Stimulated activated CD4-positive, alpha-beta T cell treated with anti-CD3 and anti-CD28 coated beads, Interleukin-1b, Interleukin-23, amount 100 ng/mL, for 1 hour (primary cell): ENCODE data around the gene PLEKHM1.
A peak's percentile ranks its signal among the peaks of the same experiment; 100 is the strongest.

ENCODE experiments used
- DNase-seq, 2 donors: peaks; one replicate each; pipeline ENCODE4 v3.0.0-alpha.2; 2020; ENCODE audit warnings: low read depth in 2 of 2

Gene PLEKHM1

DNA sequence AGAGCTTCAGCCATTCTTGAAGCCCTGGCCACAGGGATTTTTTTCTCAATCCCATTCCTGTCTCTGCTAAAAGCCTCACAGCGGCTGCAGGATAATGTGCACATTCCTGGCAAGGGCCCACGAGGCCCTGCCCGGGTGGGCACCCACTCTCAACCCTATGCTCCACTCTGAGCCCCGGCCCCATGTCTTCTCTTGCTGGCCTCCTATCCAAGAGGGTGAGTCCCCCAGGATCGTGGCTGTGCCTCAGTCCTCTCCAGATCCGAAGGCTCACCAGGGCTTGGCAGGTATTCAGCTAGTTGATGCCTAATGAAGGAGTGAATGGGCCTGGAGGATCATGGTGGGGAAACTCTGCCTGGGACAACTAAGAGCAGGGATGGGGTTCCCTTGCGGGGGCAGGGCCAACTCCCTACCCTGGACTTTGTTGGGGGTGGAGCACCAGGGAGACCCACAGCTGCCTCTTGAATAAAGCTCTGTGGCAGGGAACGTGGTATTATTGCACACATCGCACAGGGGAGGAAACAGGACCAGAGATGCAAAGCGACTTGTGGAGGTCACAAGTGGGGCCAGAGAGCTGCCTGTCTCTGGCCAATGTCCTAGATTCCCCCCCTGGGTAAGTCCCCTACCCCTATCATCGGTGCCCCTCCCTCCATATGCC is 63.2 kb downstream of the PLEKHM1 start:
- no peak for DNase-seq

DNA sequence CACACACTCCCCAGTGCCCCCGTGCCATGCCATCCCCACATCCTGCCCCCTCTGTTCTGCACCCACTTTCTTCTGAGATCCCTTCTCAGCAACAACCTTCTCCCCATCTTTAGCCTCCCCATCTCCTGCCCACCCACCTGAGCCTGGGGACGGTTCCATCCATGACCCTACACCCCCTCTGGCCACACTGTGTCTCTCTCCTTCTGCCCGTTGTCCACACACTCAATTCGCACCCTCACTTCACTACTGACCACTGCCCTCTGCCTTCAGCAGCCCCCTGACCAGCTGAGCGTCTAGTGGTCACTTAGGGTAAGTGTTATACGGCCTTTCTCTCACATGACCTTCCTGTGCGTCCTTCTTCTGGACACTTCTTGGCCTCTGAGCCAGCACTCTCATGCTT is 64.0 kb downstream of the PLEKHM1 start:
- DNase-seq: no peak

DNA sequence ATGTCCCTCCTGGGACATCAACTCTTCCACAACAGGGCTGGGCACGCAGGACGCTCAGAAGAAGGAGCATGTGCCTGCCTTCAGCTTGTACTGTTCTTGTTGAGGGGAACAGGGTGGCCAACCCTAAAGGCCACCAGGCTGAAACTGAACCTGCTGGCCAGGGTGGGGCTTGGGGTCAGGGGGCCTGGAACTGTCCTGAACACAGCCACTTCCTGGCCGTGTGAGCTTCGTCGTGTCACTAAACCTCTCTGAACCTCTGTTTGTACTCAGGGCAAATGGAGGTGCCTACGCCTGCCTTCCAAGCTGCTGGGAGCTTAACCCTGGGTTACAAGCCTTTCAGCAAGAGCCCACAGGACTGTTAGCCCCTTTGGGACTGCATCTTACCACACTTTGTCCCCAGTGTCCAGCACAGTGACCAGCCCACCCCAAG is 64.5 kb downstream of the PLEKHM1 start:
- no peak for DNase-seq

DNA sequence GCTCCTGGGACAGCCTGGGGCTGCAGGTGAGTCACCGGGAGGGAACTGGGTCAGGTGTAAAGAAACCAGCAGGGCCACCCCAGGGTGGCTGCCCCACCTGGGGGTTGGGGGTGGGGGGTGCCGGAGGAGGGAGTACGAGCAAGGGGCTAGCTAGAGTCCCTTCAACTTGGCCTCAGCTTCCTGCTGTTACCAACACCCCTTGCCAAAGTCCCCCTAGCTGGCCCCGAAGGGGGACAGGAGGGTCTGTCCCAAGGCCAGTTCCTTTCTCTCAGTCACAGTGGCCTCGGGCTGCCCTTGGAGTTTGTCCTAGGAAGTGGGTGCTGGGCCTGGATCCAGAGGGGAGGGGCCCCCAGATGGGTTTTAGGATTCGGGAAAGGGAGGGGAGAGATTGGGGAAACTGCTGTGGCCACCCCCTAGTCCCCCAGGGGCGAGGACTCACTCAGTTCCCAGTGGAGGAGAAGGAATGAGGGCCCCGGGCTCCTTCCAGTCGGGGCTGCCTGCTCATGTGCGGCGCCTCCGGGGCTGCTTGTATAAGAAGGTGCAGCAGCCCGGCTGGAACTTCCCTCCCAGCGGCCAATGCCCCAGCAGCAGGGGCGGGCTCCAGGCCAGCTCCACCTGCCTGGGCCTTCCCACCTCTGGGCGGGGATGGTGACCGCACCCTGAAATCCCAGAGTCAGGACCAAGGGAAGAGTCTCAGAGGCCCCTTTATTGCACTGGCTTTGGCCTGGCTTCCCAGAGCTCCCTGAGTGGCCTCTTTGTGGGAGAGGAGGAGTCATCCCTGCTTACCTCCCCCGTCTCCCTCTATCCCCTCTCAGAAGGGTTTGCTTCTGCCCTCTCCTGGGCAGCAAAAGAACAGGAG is 65.2 kb downstream of the PLEKHM1 start:
- DNase-seq: no peak

DNA sequence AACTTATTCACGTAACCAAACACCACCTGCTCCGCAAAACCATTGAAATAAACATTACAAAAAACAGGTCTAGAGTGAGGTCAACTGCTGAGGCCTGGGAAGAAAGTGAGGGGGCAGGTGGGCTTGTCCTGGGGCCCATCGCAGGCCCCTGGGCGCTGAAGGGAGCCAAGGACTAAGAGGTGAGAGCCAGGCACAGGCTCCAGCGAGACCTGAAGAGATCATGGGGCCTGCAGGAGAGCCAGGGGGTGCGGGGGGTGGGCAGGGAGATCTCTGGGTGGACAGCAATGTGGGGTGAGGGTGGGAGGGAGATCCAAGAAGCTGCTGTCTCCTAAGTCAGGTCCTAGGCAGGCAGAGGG is 65.8 kb downstream of the PLEKHM1 start:
- no peak for DNase-seq

DNA sequence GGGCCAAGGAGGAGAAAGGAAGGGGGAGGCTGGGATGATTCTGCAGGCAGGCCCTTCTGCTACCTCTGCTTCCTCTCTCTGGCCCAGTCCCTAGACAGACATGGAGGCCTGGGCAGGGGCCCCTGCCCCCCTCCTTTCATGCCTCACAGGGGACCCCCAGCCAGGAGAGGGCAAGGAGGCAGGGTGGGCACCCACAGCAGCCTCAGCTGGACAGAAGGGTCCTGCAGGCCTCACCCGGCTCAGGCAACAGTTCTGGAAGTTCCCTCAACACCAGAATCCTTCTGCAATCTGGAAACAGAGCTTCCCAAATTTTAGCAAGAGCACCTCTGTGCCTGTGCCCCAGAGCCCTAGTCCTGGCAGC is 66.6 kb downstream of the PLEKHM1 start:
- DNase-seq: no peak

DNA sequence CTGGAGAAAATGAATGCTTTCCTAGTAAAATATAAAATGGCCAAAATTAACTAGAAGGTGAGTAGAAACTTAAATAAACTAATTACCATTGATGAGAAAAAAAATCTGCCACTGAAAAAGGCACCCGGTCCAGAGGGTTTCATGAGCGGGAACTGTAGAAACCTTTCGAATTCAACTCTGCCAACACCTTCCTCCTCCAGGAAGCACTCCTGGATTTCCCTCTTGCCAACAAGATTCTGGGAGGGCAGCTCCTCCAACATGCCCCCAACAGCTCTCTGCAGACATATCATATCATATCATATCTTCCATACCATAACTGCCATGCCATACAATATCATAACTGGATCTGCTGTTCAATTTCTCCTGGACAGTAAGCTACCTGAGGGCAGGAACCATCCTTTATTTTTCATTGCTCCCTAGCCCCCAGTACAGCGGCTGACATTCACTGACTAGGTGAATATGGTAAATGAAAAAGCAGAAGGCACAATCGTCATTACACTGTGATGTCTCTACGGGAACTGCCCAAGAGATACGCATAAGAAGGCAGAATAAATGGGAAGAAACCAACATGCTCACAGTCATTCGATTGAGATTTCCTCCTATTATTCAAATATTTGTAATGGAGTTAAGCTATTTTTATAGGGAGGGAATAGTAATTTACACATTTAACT is 67.1 kb downstream of the PLEKHM1 start:
- DNase-seq: no peak

DNA sequence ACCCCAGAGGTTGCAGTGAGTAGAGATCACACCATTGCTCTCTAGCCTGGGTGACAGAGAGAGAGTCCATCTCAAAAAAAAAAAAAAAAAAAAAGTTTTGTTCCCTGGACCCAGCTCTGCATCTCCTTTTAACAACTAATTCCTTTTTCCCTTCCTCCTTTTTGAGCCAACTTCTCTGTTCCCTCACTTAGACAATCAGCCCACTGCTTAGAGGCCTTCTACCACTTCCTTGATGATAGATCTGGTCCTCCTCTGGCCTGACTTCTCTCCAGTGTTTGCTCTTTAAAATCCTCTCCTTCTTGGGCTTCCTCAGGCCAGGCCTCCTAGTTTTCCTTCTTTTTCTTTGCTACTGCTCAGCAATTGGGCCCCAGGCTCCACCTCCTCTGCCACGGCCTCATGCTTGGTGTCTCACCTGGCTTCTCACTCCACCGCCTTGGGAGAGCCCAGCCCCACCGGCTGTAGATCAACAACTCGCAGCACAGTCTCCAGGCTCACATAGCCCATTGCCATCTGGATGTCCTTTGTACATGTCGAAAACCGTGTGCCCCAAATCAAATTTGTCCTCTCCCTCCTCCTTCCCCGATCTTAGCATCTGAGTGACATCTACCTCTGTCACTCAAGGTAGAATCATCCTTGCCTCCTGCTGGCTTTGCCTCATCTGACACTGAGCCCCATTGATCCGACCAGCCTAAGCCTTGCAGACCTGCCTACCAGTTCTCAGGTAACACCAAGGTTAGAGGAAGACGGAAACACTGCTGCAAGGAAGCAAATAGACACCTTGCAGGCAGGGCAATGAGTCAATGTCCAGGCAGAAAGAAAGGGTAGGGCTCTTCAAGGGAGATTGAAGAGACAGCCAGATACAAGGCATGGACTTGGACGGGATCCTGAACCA is 75.3 kb downstream of the PLEKHM1 start:
- DNase-seq: no peak

DNA sequence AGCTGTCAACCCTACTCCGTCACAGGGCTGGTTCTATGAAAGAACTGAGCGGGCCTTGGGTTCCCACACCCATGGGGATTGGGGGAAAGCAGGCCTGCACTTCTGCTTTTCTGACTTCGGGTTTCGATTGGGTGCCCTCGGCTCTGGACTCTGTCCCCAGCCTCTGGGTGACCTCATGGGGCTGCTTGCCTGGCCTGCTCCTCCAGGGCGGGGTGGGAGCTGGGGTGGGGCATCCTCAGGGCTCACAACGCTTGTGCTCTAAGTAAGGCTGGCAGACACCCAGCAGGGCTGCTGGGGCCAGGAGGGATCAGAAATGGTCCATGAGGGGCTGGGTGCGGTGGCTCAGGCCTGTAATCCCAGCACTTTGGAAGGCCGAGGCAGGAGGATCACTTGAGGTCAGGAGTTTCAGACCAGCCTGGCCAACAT is 77.0 kb downstream of the PLEKHM1 start:
- no peak for DNase-seq

DNA sequence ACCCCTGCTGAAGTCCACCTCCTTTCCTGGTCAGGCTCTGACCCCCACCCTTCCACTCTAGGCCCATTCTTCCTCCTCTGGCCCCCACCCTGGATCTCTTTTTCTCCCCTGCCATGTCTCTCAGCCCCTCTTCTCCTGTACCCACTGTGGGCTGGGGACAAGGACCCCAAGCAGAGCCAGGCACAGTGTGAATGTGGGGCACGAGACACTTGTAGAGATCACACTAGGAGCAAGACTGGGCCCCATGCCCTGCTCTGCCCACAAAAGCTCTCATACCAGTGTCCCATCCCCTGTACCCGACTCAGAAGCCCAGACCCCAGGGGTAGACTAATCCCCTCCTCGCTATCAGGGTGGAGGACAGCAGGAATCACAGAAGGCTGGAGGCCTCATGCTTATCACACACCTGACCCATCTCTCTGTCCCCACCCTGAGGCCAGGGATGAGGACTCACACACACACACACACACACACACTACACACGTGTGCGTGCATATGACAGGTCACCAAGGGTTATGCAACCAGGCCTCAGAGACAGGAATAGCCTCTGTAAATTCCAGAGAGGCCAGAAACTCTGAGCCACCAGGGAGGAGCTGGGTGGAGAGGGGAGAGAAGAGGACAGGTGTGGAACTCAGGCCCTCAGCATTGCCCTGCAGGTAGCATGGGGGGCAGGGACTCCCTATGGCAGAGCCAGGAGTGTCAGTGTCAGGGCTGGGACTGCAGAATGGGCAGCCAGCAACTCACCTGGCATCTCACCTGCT is 79.0 kb downstream of the PLEKHM1 start:
- no peak for DNase-seq

DNA sequence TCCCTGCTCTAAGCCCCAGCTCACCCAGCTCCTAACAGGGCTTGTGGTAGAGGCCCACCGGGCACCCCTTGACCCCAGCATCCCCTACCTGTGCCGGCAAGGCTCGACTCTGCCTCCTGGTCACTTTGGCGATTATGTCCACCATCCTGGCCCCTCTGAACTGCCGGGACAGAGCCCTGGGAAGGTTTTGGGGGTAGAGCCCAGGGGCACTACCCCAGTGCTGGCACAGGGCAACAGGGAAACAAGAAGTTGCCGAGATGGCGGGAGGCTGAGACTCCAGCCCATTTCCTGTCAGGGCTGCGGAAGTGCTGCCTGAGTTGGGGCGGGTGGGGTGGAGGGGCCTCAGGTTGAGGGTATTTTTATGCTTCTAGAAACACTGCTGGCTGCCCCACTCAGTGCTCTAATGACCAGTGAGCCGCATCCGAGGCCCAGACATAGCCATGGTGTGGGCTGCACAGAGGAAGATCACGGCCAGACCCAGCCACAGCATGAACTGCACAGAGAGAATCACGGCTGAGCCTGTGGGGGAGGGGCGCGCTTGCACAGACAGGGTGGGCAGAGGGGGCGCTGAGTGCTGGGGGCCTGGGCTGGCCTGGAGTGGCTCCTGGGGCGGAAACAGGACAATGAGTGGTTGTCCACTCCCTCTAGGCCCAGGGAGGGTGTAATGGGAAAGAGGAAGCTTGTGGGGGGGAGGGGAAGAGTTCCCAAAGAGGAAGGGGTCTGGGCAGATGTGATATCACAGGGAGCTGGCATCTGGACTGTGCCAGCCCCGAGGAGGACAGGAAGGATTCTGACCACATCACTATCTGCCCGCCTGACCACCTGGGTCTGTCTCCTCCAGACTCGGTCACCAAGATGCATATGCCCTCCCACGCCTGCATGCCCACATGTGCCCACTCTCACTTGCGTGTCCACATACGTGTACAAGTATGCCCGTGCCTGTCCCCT is 80.1 kb downstream of the PLEKHM1 start:
- DNase-seq: peak; percentile 23 to 36

DNA sequence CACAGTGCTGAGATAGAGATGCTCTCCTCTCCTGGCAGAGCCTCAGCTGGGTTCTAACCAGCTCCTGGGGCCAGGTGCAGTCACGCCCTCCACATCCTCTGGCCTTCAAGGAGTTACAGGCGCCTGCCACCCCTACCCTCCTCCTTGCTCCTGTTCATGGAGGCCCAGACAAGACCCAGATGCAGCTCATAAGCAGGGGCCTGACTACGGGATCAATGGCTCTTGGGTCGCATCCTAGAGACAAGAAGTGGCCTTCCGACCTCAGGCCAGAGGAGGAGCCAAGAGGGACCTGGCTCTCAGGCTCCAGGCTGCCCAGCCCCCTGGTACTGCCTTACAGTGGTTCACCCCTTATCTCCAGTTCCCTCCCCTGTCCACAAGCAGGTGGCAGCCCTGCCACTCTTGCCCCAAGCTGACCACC is 80.9 kb downstream of the PLEKHM1 start:
- no peak for DNase-seq

DNA sequence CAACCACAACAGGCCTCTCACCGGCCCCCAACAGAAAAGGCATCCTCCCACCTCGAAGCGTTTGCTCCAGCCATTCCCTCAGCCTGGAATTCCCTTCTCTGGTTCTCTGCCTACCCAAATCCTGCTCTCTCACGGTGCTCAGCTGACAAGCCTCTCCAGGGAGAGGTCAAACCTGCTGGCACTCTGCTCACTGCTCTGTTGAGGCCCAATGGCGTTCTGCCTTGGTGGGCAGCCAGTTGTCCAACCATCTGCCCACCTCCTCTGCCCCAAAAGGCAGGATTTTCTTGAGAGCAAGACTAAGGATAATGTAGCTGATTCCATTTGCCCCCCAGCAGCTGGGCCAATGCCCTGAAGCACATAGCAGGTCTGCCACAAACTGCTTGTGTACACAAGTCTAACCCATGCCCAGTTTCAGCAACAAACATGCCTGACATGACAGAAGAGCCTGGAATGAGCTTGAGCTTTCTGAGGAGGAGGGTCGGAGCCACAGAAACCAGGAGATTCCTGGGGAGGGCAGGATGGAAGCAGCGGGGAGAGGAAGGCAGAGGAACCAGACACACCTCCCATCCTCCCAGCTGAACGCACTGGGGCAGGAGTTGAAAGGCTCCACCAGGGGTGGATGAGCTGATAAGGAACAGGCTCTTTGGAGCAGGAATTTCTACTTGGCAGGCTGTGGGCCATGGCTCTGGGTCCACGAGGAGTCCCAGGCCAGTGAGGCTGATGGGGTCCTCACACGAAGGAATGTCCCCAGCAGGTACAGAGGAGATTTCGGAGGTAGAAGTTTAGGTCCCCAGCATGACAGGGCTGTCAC is 81.7 kb downstream of the PLEKHM1 start:
- no peak for DNase-seq

DNA sequence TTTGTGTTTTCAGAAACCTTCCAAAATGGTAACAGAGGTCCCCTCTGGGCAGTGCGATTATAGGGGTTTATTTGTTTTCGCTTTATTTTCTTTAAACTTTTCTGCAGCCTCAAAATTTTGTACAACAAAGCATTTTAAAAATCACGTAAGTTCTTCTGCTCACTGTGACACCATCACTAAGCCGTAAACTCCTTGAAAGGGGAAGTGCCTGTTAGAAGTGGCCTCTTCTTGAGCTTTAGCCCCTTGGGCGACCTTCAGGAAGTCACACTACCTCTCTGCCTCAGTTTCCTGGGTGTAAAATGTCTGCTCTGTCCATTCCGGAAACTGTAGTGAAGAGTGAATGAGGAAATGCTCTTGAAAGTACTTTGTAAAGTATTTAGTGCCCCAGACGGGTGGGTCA is 84.4 kb downstream of the PLEKHM1 start:
- DNase-seq: no peak

DNA sequence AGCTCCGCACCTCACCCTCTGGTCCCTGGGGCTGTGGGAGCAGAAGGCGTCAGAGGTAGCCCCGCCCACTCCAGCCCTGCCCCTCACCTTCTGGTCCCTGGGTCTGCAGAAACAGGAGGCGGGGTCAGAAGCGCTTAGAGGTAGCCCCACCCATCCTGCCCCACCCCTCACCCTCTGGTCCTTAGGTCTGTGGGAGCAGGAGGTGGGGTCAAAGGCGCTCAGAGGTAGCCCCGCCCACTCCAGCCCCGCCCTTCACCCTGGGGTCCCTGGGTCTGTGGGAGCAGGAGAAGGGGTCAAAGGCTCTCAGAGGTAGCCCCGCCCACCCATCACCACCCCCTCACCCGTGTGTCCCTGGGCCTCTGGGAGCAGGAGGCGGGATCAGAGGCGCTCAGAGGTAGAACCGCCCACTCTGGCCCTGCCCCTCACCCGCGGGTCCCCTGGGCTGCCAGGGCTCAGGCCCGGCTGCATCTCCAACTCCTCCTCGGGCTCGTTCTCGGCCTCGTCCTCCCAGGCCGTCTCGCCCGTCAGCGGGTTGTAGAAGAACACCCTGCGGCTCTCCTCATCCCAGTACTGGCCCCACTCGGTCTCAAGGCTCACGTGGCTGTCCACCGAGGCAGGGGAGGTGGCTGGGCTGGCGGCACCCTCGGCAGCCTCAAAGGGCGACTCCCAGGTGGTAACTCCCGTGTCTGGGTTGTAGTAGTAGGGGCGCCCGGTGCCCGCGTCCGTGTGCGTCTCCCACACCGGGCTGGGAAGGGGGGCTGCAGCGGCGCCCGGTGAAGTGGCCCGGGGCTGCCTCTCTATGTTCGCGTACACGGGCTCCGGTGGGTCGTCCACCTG is 85.1 kb downstream of the PLEKHM1 start:
- DNase-seq: no peak

DNA sequence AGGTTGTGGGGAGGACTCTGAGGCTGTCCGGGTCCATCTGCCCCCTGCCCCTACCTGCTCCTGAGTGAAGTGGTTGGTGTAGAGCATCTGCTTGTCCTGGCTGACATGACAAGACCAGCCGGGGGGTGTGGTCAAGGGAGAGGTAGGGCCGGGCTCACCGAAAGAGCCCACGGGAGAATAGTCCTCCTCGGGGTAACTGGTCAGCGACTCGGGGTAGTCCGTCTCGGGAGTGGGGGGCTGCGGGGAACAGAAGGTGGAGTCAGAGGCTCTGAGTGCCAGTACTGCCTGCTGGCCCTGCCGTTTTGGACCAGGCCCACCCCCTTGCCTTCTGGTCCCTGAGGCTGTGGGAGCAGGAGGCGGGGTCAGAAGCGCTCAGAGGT is 85.7 kb downstream of the PLEKHM1 start:
- no peak for DNase-seq

DNA sequence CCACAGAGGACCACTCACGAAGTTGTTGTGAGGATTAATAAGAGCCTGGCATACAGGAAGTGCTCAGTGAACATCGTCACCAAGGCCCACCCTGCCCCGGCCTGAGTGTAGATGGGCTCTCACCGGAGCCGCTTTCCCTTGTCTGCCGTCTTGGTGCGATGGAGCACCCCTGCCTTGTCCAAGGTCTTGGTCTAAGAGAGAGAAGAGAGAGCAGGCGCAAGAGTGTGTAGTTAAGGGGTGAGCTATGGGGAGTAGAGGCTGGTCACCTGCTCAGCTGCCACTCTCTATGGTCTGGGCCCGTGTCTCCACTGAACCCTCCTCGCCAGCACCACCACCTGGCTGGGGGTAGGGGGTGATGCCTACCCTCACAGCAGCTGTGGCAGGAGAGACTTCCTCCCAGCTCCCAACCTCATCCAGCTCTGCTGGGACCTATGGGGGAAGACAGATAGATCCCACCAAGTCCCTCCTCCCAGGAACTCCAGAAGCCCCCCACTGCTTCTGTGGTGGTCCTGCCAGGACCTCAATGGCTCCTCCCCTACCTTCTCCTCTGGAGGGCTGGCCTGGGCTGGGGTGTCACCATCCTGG is 86.5 kb downstream of the PLEKHM1 start:
- no peak for DNase-seq

DNA sequence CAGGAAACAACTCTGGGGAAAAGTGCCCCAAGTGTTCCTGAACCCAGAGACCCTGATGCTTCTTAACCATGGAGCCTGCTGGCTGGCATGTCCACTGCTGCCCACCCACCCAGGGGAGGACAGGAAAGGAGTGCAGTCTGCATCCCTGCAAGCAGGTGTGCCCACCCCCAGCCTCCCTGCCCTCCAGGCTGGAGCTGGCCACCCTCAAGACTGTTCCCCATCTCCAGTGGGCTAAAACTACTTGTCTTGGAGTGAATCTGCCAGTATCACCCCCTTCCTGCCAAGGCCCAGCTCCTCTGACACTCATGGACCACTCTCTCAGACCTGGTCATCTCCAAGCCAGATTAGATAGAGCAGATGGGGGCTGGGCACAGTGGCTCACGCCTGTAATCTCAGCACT is 87.6 kb downstream of the PLEKHM1 start:
- no peak for DNase-seq
